Body of pancreas (tissue), 4 donors: ENCODE results near the gene GPR143. TPM values are rescaled to one million over a fixed set of nuclear protein-coding genes. Genes with fewer than 3 reads are reported as not detected.
A peak's percentile ranks its signal among the peaks of the same experiment; 100 is the strongest.

Experiments
- ATAC-seq: fragments of 150-250 bp; one replicate; pipeline ENCODE4 v1.9.1; 2016
- DNase-seq, 4 donors: peaks; one replicate each; pipeline ENCODE4 v3.0.0-alpha.2; 2019
- H3K27ac ChIP-seq, 4 donors: fragments of 200-600 bp; sonication (generic); 1 replicate in 3 of 4; 2 replicates in 1 of 4; pipeline versions ENCODE4 v1.5.1 to v1.6.1; 2016 to 2019; ENCODE audit warnings: mild to moderate bottlenecking in 1 of 4, mixed read lengths in 1 of 4, moderate library complexity in 1 of 4
- H3K27me3 ChIP-seq, 2 donors: fragments of 200-600 bp; sonication (generic); one replicate each; pipeline ENCODE4 v1.6.0; 2016; ENCODE audit warnings: mild to moderate bottlenecking in 1 of 2
- H3K36me3 ChIP-seq, 2 donors: fragments of 200-600 bp; sonication (generic); replicated peaks in 1 of 2; 2 replicates each; pipeline ENCODE4 v1.5.1; 2016; ENCODE audit warnings: low read depth in 2 of 2; ENCODE audit not compliant: insufficient read depth in 1 of 2
- H3K4me1 ChIP-seq: fragments of 200-600 bp; sonication (generic); one replicate; pipeline ENCODE4 v1.6.0; 2016
- H3K4me3 ChIP-seq, 2 donors: fragments of 200-600 bp; sonication (generic); 1 replicate in 1 of 2; 2 replicates in 1 of 2; pipeline ENCODE4 v1.5.1; 2016 to 2019
- H3K9me3 ChIP-seq, 3 donors: fragments of 200-600 bp; sonication (generic); 1 replicate in 2 of 3; 2 replicates in 1 of 3; pipeline ENCODE4 v1.5.1; 2016
- POLR2A ChIP-seq, 3 donors: fragments of 450-650 bp; IDR thresholded peaks; one replicate each; pipeline ENCODE4 v1.6.1; 2016; ENCODE audit warnings: antibody characterized with exemption in 3 of 3, mild to moderate bottlenecking in 2 of 3
- WGBS, 2 donors: methylation state at CpG; one replicate each; pipeline ENCODE4 v1.1.5; 2017; 5-methylcytosine and 5-hydroxymethylcytosine counted together
- intact Hi-C: fragments of 100-400 bp; cut with DNase I; formaldehyde crosslinking; loops from one replicate; pipeline ENCODE4 v1.15.1; 2023
- total RNA-seq, 2 donors: library from RNA; depleted of rRNA; stranded (reverse); fragments of >200 nt; gene quantifications; one replicate each; pipeline ENCODE4 v1.1.0, GENCODE V29; 2016
- TF ChIP-seq, protein P1 (sequence below), 7 experiments: fragments of 450-650 bp in 4 of 7; fragments of 200-600 bp in 3 of 7; sonication (generic) in 3 of 7; IDR thresholded peaks; one replicate each; pipeline ENCODE4 v1.5.1; 2016 to 2019; ENCODE audit warnings: antibody characterized with exemption in 7 of 7

GPR143 gene
- total RNA-seq, 2 donors from 2014 or later, result 0.99 to 2.3 TPM

DNA sequence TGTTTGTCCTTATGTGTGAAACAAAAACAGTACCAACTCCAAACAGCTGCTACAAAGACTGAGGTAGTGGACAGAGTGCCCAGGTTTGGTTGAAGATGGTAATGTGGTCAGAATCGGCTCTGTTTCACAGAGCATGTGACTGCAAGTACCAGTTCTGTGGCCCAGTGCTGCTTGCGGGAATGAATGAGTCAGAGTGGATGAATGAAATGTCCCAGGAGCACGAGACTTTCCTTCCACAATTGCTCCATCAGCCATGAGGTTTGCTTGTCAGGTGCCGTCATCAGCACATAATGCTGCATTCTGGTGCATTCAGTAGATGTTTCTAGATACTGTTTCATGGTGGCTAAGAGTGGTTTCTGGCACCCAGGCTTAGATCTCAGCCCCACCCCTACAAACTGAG lies 84.2 kb downstream of the GPR143 start:
- Histone ChIP-seq H3K9me3 (no peaks in the 10 kb centered on the region), H3K36me3 (no peaks in the 10 kb centered on the region), H3K27me3 (no peaks in the 10 kb centered on the region), H3K4me1 (no peaks in the 10 kb centered on the region), H3K27ac (no peak overlapping the region), H3K4me3 (no peak overlapping the region)
- WGBS, 2 donors, result 92 to 100% methylated on average over 1 to 4 of the region's 4 CpGs
- TF ChIP-seq, protein P1, sequence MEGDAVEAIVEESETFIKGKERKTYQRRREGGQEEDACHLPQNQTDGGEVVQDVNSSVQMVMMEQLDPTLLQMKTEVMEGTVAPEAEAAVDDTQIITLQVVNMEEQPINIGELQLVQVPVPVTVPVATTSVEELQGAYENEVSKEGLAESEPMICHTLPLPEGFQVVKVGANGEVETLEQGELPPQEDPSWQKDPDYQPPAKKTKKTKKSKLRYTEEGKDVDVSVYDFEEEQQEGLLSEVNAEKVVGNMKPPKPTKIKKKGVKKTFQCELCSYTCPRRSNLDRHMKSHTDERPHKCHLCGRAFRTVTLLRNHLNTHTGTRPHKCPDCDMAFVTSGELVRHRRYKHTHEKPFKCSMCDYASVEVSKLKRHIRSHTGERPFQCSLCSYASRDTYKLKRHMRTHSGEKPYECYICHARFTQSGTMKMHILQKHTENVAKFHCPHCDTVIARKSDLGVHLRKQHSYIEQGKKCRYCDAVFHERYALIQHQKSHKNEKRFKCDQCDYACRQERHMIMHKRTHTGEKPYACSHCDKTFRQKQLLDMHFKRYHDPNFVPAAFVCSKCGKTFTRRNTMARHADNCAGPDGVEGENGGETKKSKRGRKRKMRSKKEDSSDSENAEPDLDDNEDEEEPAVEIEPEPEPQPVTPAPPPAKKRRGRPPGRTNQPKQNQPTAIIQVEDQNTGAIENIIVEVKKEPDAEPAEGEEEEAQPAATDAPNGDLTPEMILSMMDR (IDR thresholded peaks at IDR 0.05), result no peak
- no peak for TF ChIP-seq POLR2A (IDR thresholded peaks at IDR 0.05)
- ATAC-seq (no peak), DNase-seq (no peak)
- intact Hi-C loops, result no loop called here

DNA sequence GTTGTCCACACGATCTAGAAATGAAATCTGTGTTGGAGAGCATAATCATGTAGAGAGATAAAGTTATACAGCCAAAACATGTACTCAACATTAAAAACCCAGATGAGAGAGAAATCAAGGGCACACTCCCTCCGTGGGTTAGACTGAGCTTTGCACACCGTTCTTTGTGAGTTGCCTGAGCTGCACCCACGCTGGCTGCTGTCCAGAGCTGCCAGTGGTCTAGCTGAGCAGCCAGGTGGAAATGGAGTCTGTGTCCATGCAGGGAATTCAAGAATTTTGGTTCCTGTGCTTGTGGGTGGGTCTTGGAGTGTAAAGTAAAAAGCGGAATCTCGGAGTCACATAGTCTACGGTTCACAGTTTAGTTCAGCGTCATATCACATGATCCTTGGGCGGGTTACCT lies 84.6 kb downstream of the GPR143 start:
- WGBS, 2 donors, result 83 to 88% methylated on average over 6 to 8 of the region's 9 CpGs
- no peak for DNase-seq
- intact Hi-C loops, result no loop called here

DNA sequence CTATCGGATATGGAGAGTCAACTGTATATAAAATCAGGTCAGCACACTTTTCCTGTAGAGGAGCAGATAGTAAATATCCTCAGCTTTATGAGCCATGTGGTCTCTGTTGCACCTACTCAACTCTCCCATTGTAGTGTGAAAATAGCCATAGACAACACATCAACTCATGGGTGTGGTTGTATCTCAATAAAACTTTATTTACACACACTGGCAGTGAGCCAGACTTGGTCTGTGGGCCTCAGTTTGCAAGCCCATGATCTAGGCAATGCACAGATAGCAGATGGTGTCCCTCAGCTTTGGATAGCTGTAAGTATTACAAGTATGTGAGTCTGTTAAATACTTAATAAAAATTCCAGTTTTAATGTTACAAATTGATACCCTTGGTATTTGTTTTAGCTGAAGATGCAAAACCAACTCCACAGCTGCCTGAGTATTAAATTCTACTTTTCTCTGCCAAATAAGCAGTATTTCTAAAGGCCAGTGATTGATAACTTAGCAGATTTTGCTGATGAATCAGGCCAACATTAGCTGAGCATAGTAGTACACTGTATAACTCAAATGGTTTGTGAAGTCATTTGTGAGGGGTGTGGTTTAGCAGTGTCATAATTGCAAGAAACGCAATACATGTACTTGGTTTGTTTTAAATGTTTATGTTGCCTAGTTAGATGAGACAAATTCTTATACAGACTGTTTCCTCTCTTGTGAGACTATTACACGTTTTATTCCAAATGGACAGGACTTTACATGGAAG lies 87.3 kb downstream of the GPR143 start:
- WGBS, 2 donors, result 86 to 89% methylated on average over 3 of the region's 3 CpGs

More for the DNA sequence above, 84.6 kb downstream of the GPR143 start:
- Histone ChIP-seq H3K4me1 (no peaks in the 10 kb centered on the region), H3K9me3 (no peaks in the 10 kb centered on the region), H3K4me3 (no peak overlapping the region), H3K36me3 (no peaks in the 10 kb centered on the region), H3K27me3 (no peaks in the 10 kb centered on the region), H3K27ac (no peak overlapping the region)
- TF ChIP-seq POLR2A (IDR thresholded peaks at IDR 0.05), result no peak
- TF ChIP-seq, protein P1 (IDR thresholded peaks at IDR 0.05), result no peak
- ATAC-seq, result no peak

DNA sequence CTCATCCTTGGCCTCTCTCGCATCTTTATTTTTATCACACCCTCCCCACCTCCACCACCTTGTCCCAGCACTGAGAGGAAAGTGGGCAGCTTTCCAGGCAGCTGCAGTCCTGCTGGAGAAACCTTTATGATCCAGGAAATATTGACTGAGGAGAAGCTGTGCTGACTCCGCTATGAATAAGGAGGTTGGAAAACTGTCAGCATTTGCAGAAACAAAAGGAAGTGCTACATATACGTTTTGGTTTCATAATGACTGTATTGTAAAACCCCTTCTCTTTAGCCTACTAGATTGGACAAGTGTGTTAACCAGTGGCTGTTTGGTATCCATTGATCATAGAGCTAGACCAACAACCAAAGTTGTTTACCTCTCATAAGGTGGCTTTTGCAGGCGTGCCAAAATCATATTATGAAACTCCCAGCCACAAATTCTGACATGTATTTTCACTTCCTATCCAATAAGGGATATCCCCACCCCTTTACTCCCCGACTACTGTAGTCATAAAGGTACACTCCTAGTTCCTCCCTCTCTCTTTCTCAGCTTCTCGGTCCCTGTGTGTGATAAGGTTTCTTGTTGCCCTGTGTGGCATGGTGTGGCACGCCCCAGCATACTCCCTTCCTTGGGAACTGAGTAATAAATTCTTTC lies 88.4 kb downstream of the GPR143 start:
- no peaks in the 10 kb centered on the region for H3K27me3 ChIP-seq
- DNase-seq (peak in 1 of 4 donors; percentile 3), ATAC-seq (no peak)
- intact Hi-C loops, result no loop called here
- H3K9me3 ChIP-seq, result no peaks in the 10 kb centered on the region
- no peaks in the 10 kb centered on the region for H3K4me1 ChIP-seq
- no peak overlapping the region for H3K4me3 ChIP-seq
- H3K27ac ChIP-seq, result no peak overlapping the region
- no peak for TF ChIP-seq POLR2A (IDR thresholded peaks at IDR 0.05)
- TF ChIP-seq, protein P1 (IDR thresholded peaks at IDR 0.05), result no peak
- H3K36me3 ChIP-seq, result no peaks in the 10 kb centered on the region
- 54 to 69% methylated on average over 7 of the region's 7 CpGs for WGBS, 2 donors

More for the DNA sequence above, 87.3 kb downstream of the GPR143 start:
- H3K36me3 ChIP-seq, result no peaks in the 10 kb centered on the region
- H3K4me1 ChIP-seq, result no peaks in the 10 kb centered on the region
- TF ChIP-seq, protein P1 (IDR thresholded peaks at IDR 0.05), result no peak
- TF ChIP-seq POLR2A (IDR thresholded peaks at IDR 0.05), result no peak
- DNase-seq, result no peak
- intact Hi-C loops, result no loop called here
- H3K4me3 ChIP-seq, result no peak overlapping the region
- H3K27ac ChIP-seq, result no peak overlapping the region
- no peaks in the 10 kb centered on the region for H3K27me3 ChIP-seq
- no peak for ATAC-seq
- no peaks in the 10 kb centered on the region for H3K9me3 ChIP-seq
